Measurements from ENCODE around the gene PHF3.

The PHF3 gene

DNA sequence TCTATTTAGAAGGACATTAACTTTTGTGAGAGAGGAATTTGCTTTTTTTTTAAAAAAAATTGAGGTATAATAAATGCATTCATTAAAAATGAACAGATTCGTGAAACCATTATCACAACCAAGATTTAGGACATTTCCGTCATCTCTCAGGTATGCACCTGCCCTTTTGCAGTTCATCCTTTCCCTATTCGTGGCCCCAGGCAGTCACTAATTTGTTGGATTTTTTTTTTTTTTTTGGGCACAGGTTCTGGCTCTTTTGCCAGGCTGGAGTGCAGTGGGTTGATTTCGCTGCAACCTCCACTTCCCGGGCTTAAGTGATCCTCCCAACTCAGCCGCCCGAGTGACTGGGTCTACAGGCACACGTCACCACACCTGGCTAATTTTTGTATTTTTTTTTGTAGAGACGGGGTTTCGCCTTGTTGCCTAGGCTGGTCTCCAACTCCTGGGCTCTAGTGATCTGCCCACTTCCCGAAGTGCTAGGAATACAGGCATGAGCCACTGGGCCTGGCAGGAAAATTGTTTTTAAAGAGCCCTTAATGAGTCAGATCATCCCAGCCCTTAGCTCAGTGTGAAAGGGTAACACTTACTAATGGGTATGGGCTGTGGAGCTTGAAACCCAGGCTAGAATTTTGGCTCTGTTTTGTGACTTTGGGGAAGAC is 9.2 kb downstream of the PHF3 start:
- DNase-seq: no peak

DNA sequence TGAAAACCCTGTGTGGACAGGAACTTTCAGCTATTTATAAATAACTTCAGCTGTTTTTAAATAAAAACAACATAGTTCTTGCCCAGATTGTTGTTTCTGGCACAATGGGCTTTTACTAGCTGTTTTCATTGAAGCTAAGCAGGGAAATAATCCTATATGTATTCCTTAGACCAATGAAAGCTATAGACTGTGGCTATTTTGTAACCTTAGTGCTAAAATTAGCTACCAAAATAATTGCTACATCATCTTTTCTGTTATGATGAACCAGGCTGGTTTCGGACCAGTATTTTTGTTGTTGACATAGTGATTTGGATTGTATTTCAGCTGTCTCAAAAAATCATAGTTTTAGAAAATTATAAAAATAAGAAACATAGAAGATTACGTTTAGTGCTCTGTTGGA is 13.7 kb downstream of the PHF3 start:
- DNase-seq: no peak

DNA sequence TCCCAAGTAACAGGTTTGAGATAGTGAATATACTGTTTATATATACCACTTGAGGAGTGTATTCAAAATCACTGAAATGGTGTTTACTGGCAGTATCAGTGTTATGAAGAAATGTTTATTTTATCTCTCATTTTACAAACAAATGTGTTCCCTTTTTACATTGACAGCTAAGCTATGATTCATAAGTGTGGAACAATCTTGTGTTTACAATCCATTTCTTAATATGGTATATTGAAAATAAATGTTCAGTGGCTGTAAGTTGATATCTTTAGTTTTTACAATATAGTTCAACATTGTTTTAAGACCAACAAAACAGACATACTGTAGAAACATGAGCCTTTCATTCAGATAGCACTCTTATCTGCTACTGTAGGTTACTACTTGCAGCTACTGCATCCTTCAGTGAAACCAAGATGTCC is 14.3 kb downstream of the PHF3 start:
- no peak for DNase-seq

DNA sequence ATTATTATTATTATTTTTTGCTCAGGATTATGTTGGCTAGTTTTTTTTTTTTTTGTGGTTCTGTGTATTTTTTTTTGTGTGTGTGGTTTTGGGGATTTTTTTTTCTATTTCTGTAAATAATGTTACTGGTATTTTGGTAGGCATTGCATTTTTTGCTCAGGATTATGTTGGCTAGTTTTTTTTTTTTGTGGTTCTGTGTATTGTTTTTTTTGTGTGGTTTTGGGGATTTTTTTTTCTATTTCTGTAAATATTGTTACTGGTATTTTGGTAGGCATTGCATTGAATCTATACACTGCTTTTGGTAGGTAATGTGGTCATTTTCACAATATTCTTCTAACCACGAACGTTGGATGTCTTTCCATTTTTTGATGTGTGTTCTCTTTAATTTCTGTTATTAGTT is 17.4 kb downstream of the PHF3 start:
- DNase-seq: no peak

DNA sequence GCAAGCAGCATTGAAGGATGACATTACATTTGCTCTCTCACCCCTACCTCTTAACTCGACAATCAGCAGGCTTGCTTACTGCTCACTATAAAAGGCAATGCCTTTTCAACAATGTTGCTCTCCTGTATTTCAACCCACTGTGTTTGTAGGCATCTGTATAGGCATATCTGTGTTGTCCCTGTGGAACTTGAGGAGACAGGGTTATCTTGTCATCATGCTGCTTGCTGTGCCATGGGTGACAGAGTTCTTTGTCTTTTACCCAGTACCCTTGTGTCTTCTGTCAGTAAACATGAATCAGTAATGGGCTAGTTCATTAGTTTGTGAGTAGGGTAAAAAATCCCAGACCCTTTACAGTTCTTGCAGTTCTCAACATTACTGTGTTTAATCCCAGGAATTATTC is 25.2 kb downstream of the PHF3 start:
- no peak for DNase-seq

DNA sequence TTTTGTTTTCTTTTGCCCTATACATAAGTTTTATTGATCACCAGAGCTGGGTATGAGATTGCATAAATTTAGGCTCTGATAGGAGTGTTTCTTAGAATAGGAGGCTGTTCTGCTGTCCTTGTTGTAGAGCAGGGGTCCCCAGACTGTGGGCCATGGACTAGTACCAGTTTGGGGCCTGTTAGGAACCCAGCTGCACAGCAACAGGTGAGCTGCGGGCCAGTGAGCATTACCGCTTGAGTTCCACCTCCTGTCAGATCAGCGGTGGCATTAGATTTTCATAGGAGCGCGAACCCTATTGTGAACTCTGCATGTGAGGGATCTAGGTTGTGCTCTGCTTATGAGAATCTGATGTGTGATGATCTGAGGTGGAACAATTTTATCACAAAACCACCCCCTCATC is 26.2 kb downstream of the PHF3 start:
- DNase-seq: no peak

DNA sequence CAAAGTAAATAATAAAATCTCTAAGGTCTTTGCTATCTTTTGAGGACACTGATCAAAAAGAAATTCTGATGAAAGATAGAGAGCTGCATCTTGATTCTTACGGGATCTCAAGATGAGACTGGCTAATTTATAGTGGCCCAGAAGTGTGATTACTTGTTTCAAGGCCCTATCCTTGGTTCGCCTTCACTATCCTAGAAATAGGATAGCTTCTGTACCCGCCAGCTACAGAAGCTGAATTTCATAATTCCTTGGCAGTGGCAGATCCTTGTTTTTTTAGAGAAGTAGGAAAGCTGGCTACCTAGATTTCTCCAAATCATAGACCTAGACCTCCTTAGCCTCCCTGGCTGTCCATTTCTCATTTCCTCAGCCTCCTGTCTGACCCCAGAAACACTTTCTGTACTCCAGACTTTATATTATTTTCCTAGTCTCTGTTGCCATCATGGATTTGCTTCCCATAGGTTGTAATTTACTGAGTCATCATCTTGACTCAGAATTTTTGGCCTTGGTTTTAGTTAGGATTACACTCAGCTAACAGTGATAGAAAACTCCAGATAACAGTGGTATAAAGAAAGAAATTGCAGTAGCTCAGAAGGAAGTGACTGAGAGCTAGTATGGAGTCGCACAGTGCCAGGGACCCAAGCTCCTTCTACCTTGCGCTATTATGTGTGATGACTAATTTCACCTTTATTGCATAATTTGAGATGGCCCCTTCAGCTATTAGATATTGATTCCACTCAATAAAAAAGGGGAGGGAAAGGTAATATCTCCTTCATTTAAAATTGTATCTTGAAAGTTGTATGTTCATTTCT is 27.7 kb downstream of the PHF3 start:
- DNase-seq: no peak

DNA sequence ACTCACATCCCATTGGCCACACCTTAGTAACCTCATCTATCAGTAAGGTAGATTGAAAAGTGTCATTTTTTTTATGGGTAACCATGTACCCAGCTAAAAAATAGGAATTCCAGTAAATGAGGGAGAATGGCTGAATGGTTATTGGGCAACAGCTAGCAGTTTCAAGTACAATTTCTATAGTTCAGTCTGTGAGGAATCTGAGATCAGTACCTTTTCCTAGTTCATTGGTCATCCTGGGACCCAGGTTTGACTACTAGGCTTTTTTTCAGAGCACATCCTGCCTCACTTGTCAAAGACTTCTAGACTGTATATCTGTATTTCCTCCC is 28.3 kb downstream of the PHF3 start:
- DNase-seq: no peak

DNA sequence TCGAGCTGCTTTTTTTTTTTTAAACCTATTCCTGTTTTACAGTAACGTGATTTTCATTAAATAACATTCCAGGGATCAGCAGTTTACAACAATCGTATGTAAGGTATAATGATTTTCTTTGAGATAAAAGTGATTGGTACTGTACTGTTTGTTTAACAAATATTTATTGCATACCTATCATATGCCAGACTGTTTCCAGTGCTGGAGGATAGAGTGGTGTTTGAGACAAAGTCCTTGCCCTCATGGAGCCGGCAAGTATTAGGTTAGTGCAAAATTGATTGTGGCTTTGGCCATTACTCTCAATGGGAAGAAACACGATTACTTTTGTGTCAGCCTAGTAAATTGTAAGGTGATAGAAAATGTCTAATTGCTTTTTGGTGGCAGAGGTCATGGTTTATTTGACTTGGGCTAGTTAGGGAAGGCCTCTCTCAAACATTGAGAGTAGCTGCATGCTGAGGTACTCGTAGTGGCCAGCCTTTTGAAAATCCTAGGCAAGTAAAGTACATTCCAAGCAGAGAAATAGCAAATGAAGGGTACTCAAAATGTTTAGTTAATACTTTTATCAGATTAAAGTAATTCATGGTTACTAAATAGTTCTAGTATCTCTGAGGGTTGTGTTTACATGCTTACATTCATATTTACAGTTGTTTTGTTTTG is 35.6 kb downstream of the PHF3 start:
- DNase-seq: no peak

DNA sequence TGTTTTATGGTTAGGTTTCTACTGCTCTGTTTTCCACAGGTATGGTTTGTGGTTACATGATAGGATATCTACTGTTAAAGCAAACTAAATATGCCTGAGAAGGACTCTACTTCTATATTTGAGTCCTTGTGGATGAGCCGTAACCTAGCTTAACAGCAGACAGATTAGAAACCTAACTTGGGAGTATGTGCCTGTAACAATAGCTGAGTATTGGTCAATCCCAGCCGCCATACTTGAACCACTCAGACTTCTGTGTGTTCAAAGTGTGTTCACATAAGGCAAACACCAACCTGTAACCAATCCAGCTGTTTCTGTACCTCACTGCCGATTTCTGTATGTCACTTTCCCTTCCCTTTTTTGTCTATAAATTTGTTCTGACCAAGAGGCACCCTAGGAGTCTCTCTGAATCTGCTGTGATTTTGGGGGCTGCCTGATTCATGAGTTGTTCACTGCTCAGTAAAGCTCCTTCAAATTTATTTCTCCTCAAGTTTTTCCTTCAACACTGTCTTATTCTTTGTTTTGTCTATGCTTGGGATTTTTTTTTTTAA is 37.1 kb downstream of the PHF3 start:
- DNase-seq: no peak

DNA sequence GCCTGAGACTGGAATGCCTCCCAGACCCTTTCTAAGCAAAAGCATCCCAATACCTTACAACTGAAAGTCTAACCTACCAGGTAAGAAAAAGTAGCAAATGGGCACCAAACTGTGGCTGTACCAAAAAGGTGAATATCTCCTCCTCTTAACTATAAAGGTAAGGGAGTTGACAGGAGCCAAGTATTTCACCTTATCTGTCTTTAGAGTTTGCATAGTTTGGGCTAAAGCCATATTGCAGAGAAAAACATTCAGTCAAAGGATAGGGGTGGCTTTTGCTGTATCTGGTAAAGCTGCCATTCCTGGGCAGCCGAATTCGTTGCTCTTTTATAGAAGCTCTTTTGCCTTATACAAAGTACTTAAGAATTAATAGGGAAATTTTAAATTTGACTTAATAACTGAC is 38.1 kb downstream of the PHF3 start:
- no peak for DNase-seq

DNA sequence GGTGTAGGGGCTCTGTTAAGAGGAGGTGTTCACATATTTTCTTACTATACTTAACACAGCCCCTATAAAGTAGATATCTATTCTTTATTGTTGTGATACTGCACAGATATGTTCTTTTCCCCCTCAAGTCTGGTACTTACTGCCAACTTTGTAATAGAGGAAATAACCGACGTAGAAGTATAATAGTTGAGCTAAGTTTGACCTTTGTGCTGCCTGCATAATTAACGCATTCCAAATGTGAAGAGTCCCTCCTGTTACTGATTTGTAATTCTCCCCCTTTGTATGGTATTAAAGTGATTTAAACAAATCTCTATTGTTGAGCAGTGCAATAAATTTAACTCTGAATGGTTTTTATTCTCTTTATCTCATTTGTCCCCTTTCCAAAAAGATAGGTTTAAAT is 39.0 kb downstream of the PHF3 start:
- DNase-seq: no peak

DNA sequence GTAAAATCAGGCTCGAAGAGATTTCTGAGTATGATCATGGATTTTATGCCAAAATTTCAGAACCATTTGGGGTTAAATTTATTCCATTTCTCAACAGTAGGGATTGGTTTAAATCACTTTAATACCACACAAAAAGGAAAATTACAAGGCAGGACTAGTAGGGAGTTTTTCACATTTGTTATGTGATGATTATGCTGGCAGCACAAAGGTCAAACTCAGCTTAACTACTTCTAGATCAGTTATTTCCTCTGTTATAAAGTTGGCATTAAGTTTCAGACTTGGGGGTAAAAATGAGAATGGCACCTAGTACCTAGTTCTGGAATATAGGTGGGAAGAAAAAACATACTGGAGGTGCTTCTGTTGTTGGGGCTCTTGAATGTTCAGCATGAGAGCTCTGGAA is 39.5 kb downstream of the PHF3 start:
- no peak for DNase-seq

DNA sequence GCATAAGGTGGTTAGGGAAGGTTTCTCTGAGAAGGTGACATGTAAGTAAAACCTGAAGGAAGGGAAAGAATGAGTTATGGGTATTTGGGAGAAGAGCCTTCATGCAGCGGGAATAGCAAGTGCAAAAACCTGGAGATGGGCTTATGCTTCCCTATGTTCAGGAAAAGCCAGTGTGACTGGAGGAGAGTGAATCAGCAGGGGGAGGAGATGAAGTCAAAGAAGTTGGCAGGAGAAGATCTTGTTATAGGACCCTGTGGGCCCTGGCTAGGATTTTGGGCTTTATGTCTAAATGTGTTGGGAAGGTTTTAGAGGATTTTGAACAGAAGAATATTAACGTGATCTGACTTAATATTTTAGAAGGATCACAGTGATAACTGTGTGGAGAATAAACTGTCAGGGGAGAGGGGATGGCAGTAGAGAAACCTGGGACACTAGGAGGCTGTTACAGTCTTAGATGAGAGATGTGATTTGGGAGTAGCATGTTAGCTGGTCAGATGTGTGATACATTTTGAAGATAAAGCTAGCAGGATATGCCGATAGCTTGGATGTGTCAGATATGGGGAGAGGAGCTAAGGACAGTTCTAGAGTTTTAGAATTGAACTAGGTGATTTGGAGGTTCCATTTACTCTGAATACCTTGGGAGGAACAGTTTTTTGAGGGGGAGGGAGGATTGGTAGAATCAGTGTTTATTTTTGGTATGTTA is 41.0 kb downstream of the PHF3 start:
- DNase-seq: no peak

DNA sequence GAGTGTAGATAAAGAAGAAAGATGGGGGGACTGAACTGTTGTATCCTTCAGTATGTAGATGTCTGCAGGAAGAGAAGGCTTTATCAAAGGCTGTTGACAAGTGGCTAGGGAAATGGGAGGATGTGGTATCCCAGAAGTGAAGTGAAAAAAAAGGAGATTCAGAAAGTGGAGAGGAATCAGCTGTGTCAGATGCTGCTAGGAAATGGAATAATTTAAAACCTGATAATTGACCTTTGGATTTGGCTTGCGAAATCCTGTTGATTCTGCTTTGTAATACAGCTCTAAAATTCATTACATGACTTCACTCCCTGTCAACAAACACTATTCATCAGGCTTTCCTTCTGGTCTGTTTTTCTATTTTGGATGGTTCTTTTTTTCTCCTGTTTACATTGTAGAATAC is 41.7 kb downstream of the PHF3 start:
- DNase-seq: no peak

DNA sequence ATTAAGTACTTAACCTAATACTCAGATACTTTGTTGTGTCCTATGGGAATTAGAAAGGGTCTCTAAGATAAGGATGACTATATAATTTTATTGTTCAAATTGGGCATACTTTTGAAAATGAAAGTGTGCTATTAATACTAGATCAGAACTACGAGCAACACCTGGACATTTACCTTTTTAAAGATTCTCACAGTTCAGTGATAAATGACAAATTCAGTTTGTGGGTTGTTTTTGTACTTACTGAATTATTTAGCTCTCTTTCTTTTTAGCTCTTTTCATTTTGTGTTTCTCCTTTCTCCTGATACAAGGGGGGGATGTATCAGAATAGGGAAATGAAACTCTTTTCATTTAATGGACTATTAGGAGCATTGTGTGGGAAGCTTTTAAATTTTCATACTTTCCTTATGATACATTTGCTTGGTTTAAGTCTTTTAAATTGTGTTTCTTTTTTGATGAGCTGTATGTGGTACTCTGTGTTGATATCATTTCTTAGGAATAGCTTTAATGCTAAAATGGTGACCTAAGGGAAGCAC is 47.5 kb downstream of the PHF3 start:
- no peak for DNase-seq

DNA sequence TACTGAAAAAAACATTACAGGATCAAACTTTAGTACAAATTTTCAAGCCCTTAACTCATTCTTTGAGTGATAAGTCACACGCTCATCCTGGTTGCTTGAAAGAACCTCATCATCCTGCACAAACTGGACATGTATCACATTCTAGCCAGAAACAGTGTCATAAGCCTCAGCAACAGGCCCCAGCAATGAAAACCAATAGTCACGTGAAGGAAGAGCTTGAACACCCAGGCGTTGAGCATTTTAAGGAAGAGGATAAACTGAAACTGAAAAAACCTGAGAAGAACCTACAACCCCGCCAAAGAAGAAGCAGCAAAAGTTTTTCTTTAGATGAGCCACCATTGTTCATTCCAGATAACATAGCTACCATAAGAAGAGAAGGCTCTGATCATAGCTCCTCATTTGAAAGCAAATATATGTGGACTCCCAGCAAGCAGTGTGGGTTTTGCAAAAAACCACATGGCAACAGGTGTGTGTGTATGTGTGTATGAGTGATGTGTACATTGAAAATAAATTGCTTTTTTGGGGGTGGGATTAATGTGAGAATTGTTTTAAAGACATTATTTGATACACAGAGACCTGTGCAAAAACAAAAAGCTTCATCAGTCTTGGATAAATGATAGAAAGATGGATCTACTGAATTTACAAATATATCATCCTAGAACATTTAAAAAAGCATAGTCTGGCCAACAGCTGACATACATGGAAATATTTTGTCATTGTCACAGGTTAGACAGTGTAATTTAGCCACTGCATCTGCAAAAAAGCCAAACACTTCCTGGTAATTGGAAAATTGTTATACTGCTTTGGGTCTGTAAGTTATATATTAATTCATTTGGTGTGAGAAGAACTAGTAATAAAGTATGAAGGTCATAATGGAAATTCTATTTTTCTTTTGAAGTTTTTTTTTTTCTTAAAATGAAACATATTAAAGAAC is 50.1 kb downstream of the PHF3 start:
- DNase-seq: no peak

DNA sequence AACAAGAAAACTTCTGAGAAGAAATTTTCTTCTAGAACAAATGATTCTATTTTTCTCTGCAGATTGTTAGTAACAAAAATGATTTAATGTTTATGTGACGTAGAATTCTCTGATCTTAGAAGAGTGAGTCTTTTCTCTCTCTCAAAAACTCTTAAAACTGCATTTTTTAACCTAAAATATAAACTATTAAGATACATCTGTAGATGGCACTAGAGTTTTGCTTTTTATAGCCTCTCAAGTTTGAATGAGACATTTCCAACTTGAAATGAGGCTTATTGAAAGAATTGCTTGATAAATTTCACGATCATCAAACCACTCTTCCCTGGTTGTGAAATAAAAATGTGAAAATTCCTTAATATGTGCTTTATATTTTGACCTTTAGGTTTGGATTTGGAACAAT is 53.8 kb downstream of the PHF3 start:
- DNase-seq: no peak

DNA sequence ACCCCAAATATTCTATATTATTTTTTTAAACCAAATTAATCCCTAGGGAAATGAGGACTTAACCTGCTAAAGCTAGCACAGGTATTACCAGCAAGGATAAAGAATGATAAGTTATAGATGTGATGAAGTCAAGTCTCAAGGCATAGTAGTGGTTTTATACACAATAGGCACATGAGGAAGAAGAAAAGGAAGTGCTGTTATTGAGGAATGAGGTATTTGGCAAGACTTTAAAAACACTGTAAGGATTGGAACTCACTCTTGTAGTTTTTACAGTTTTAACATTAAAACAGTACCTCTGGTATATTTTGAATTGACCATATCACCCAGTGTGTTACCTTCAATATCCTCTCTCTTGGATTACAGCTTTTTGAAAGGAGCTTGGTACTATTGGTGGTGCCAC is 54.6 kb downstream of the PHF3 start:
- DNase-seq: no peak

DNA sequence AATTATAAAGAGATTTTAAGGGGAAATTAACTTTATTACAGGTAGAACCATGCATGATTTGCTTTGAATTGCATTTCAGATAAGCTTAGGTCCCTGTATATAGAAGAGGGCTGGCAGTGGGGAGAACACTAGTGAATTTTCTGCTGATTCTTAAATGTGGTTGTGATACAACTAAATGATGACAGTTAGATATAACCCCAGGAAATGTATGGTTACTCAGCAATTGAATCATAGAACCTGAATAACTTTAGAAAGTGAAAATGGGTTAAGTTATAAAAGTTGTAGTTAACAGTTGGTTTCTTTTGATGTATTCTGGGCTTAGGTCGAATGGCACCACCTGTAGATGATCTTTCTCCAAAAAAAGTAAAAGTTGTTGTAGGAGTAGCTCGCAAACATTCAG is 70.1 kb downstream of the PHF3 start:
- DNase-seq: no peak

DNA sequence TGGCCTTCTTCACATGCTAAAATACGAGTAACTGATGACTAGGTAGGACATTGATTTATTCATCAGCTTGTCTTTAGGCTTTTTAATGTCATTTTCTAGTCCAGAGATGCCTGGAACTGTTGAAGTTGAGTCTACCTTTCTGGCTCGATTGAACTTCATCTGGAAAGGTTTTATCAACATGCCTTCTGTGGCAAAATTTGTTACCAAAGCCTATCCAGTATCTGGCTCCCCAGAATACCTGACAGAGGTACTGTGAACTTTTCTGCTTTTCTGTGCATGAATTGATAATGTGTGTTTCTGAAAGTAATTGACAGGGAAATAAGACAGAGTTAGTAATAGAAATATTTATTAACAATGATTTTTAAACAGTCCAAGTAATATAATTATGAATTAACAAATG is 71.0 kb downstream of the PHF3 start:
- no peak for DNase-seq

DNA sequence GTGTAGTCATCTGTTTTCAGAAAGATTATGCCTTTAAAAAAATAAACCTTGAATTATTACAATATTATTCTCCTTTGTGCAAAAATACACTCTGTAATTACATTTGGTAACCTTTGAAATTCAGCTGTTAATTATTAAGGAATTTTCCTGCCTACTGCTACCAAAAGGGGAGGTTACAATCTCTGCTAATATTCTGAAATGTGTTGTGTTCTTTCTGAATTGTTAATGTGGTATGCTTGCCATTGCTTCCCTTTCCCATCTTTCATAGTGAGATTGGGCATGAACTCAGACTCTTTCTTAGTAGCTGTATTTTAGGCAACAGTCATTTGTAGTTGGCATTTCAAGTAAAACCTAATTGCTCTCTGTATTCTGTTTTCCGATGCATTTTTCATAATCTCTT is 73.0 kb downstream of the PHF3 start:
- no peak for DNase-seq
